Nucleus accumbens (tissue), 56 donors: ENCODE results near the gene S100A5.

Experiments
- DNase-seq, 56 donors: peaks; one replicate each; lab custom pipeline; 2025; lab: John Stamatoyannopoulos, UW

S100A5 gene

DNA sequence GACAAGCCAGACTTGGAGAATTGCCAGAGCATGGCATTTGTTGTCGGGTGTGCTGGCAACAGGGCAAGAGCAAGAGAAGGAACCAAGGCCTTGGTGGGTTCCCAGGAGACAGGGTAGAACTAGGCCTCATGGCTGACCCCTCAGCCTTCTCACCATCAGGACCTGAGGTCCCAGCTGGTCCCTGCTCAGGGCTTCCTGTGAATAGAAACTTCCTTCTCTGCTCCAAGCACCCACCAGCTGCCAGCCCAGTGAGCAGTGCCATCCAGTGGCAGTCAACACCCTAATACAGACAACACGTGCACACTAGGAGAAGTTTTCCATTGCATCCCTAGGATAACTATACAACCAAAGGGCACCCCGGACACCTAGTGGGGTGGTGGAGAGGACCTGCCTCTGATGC is 27.7 kb downstream of the S100A5 start:
- peak in 3 of 56 donors; percentile 1 to 14 (median 11) for DNase-seq

DNA sequence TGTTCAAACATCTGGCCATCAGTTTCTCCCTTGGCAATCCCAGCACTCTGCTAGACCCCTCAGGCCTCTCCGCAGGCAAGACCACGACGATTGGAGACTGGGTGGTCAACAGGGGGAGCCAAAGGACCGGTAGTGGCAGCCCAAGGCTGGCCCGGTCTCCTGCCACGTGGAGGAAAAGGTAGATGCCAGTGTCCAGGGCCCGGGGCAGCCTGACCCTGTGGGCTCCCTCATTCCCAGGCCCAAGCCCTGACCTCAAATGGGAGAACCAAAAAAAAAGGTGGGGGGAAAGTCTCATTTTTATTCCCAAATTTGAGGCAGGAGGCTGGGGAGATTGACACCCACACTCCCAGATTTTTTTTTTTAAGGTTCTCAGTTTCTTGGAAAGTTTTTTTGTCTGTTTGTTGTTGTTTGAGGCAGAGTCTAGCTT is 29.7 kb downstream of the S100A5 start:
- DNase-seq = peak in 49 of 56 donors; percentile 2 to 76 (median 38)

DNA sequence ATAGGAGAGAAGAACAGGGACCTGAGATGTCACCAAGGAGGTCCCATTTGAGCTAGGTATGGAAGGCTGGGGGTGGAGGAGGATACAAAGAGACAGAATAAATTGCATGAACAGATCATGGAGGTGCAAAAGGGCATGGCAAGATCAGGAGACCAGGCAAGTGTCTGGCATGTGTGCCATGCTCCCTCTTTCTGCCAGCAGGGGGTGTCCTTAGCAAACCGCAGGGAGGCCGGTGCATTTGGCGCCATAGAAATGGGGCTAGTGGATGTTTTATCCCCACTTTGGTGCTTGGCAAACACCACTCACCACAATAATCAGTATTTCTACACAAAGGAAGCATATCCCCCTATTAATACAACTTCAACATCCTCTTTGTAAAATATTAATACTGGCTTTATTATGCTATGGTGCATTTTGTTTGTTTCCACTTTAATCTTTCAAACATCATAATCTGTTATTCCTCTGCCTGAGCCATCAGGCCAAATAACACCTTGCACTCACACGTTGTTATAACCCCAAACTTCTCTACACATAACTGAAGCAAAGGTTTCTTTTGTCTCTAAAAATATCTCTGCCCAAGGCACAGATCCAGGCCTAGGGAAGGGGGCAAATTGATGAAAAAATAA is 30.9 kb downstream of the S100A5 start:
- peak in 6 of 56 donors; percentile 3 to 27 (median 14) for DNase-seq

DNA sequence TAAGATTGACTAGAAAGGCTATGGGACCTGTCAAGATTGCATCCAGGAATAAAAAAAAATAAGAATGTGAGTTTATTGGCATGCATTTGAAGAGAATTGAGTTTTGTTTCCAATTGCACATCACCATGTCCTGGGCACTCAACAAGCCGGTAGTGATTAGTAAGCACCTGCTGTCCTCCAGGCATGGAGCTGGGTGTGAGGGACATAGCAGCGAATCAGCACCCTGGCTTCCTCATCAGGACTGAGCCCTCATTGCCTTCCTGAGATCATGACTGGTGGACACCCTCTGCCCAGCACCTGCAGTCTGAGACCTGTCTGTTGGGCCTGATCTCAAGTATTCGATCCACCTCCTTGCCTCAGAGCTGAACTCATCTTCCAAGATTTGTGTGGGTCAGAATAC is 31.7 kb downstream of the S100A5 start:
- DNase-seq = no peak

DNA sequence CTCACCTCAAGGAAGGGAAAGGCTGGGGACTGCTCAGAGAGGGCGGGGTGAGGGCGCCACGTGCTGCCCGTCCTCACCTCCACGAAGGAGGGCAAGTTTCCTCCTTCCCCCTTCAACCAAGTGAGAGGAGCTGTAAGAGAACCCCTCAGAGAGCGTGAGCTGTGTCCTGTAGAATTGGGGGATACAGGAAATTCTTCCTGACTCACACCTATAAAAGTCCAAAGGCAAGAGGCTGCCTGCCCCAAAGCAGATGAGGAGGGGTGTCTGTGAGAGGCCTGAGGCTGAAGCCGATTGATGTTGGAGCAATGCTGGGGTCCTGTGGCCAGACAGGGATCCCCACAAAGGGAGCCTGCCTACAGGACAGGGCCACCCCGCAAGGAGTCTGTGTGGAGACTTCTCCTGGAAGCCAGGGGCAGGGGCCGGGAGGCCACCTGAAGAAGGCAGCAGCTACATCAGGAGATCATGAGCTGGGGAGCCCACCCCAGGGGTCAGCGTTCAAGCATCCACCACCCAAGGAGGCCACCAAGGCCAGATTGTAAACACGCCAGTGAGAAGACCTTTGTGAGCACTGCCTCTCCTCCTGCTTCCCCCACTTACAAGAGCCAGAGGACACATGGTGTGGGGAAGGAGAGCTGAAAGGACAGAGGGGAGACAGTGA is 32.7 kb downstream of the S100A5 start:
- no peak for DNase-seq

DNA sequence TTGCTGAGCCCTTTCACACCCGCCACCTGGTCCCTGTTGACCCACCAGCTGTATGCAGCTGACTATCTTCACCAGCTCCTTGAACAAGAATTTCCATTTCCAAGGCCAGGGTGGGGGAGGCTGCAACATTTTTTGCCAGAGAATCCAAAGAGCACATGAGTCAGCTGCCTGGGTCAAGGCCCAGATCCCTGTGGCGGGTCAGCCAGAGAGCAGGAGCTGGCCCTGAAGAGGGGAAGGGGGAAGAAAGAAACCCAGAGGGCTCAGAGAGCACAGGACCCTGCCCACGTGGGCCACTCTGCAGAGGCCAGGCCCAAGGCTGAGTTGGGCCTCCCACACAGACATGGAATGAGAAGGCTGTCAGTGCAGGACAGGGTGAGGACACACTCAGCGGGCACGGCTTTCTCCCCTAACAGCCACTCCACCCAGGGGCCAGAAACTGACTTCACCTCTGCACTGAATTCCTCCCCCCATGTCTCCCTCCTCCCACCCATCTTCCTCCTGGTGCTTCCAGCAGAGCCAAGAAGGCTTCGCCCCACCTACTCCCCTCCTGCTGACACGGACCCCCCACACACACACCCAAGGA is 33.8 kb downstream of the S100A5 start:
- peak in 11 of 56 donors; percentile 12 to 50 (median 17) for DNase-seq

DNA sequence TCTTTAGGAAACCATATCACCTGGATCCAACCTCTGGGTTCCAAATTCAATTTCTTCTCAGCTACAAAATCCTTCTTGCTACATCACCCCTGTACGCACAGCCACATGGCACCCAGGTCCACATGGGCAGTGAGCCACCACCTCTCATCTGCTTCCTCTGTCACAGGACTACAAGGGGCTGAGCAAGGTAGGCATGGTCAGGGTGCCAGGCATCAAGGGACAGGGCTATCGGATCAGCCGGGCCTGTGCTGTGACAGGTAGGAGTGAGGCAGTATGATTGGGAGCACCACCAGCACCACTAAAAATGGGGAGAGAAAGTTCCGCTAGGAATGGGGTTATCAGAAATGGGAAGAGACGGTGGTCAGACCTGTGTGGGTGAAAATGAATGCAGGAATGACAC is 34.3 kb downstream of the S100A5 start:
- DNase-seq = no peak

DNA sequence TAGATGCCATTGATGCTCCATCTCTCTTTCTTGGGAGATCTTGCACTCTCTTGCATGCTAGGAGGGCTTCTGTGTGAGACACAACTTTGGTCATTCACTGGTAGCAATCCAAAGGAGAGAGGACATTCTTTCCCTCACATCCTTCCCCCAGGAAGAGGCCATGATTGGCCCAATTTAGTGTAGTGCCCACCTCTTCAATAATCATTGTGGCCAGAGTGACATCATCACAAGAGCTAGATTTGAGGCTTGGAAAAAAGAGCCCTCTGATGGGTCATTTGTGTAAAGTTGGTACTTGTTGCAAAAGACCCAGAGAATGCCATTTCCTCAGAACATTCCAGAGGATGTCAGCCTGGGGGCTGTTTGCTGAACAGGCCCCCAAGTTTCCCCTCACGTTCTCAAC is 35.2 kb downstream of the S100A5 start:
- no peak for DNase-seq

DNA sequence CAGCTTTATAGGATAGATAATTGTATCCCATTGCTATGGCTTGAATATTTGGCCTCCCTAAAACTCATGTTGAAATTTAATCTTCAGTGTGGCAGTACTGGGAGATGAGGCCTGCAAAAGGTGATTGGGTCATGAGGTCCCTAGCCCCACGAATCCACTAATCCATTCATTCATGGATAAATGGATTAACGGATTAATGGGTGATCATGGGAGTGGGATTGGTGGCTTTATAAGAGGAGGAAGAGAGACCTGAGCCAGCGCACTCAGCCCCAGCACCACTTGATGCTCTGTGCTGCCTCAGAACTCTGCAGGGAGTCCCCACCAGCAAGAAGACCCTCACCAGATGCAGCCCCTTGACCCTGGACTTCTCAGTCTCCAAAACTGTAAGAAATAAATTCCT is 37.0 kb downstream of the S100A5 start:
- DNase-seq = no peak

DNA sequence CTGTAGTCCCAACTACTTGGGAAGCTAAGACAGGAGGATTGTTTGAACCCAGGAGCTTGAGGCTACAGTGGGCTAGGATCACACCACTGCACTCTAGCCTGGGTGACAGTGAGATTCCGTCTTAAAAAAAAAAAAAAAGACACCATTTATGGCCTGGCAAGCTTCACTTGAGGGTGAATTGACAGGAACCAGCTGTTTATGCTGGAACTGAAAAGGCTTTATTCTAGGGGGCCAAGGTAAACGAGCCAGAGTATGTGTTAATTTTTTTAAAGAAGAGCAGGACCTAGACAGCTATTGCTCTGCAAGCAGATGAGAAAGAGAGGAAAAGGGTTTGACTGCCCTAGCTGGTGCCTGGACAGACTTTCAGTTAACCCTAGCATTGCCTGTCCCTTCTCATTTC is 42.0 kb downstream of the S100A5 start:
- DNase-seq = no peak

DNA sequence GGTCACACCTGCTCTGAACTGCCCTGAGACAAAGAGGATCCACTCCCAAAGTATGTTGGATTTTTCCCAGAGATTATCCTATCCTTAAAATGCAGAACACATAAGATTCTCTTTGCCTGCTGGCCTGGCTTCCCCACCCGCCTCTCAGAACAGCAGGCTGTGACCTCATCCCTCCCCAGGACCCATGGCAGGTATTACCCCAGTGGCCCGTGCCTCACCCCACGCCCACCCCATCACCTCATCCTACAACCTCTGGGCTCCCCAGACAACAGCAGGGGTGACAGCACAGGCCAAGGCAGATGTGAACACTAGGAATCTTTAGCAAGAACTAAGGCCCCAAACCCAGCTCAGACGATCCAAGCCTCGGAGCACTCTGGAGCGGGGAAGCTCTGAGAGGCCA is 45.2 kb downstream of the S100A5 start:
- no peak for DNase-seq

DNA sequence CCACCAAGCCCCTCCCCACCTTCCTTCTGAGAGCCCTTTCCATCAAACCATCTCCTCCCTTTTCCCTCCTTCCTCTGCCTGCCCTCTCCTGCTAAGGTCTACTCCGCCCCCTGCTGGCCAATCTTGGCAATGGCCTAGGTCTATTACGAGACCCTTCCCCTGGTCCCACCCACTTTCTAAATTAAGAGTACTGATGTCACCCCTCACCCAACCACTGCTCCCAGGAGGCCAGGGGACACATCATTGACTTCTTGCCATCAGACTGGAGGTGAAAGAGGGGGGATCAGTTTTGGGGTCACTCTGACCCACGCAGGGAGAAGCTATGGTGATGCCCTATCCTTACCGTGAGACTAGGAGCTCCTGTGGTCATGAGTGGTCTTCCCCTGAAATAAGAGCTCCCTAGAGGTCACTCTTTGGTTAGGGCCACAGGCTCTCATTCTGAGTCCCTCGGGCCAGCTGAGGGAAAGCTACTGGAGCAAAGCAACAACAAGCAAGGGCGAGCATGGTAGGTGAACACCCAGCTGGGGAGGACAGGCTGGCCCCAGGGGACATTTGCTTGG is 45.7 kb downstream of the S100A5 start:
- DNase-seq = peak in 43 of 56 donors; percentile 5 to 75 (median 25)

DNA sequence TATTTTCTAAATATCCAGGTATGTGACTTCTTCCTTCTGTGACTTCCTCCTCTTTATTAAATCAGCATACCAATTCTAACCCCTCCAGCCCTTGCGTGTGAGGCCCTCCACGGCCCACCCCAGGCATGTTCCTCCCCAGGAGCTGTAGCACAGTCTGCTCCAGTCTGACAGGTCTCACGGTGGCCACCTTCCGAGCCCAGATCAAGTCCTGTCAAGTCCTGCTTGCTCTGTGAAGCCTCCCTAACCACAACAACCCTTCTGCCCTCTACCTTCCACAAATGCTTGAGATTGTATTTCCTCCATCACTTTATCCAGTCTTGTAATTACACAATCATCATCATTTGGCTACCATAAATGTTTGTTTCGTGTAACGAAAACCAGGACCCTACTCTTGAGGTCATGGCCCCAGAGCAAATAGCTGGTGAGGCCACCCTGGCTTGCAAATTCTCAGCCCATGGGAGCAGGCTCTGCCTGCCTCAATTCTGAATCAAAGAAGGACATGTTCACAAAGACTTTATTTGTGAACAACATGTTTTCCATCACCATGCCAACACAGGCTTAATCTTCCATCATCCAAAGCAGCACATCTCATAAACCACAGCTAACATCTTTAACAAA is 47.3 kb downstream of the S100A5 start:
- DNase-seq = no peak

DNA sequence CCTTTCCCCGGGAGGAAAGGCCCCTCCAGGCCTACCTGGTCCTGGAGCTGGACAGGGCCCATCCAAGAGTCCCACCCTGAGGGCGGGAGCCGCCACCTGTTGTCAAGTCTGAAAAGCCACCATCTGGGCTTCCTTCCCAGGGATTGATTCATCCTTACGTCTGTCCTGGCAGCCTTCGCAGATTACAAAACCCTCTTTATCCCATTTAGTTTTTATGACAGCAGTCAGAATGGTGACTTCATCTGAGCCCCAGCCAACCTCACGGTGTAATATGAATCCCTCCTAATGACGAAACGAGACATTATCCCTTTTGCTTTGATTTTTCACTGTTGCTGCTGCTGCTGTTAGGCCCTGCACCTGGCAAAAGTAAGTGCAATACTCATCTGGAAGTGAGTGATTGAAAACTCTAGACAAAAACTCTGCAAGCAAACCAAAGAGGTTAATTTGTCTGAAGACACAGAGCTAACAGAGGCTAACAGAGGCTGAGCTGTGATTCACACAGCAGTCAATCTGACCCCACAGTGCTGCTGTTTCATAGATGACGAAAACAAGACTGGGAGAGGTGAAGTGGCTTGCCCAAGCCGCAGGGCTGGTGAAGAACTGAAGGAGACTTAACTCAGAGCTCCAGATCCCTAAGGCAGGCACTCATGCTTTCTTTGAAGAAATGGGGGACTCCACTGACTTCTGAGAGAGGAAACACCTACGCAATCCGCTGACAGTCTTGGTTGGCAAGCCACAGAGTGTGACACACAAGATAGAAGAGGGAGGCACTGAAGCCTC is 50.3 kb downstream of the S100A5 start:
- DNase-seq = peak in 11 of 56 donors; percentile 7 to 85 (median 16)

DNA sequence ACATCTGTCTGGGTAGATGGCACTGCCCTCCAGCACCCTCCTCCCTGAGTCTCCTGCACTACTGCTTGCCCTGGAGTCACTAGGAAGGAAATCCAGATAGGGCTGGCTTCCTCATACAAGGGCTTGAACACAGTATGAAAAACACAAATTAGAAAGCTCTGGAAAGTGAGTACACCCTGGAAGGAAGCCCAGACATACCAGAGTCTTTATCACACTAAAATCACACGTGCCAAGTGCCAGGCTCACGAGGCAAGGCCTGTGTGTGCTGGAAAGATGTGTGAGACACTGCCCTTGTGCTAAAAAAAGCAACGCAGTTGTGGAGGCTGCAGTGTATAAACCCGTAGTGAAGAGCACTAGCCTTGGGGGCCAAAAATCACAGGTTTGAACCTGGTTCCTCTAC is 52.0 kb downstream of the S100A5 start:
- peak in 1 of 56 donors; percentile 34 for DNase-seq

DNA sequence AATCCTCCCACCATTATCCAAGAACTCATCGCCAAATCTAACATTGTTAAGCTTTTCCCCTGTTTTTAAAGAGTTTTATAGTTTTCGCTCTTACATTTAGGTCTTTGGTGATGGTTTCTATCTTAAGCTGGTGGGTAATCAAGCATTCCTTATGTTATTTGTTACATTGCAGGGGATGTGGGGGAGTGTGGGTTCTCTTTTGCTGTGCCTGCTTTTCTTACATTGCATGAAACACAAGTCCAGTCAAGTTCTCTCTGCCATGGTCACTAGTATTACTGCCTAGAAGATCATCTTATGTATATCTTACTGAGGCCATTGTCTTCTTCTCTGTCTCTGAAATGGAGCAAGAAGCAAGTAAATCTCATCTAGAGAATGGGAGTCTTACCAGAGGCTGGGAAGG is 53.0 kb downstream of the S100A5 start:
- DNase-seq = no peak
